ENCODE data around the gene AGRP.

DNA sequence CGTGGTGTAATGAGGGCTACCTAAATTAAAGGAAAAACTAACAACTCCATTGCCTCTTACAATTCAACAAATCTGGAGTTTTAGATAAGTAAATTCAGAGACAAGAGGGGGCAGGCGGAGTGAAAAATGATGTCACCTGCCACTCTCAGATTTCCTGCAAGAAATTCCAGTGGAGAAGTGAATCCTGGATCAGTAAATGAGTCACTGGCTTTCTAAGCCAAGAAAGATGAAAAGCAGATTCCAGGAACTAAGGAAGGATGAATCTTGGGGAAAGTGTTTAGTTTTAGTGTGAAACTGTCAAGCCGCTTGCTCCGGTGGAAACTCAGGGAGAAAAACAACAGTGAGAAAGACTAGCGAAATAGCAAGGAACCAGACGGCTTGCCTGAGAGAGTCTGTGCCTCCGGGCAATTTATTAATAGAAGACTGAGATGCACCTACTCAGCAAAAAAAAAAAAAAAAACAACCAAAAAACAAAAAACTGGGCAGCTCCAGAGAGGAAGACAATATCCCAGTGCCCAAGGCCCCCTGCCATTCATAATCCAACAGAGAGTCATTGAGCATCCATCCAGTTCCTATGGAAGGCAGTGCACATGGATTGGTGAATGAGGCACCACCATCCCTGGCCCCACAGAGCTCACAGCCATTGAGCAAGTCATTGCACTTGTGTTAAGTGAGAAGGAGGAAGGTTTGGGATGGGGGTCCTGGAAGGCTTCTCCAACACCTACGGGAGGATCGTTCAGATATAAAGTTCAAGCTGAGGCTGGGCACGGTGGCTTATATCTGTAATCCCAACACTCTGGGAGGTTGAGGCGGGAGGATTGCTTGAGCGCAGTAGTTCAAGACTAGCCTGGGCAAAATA is 33.2 kb upstream of the AGRP start:
- TF ChIP-seq, protein P1, sequence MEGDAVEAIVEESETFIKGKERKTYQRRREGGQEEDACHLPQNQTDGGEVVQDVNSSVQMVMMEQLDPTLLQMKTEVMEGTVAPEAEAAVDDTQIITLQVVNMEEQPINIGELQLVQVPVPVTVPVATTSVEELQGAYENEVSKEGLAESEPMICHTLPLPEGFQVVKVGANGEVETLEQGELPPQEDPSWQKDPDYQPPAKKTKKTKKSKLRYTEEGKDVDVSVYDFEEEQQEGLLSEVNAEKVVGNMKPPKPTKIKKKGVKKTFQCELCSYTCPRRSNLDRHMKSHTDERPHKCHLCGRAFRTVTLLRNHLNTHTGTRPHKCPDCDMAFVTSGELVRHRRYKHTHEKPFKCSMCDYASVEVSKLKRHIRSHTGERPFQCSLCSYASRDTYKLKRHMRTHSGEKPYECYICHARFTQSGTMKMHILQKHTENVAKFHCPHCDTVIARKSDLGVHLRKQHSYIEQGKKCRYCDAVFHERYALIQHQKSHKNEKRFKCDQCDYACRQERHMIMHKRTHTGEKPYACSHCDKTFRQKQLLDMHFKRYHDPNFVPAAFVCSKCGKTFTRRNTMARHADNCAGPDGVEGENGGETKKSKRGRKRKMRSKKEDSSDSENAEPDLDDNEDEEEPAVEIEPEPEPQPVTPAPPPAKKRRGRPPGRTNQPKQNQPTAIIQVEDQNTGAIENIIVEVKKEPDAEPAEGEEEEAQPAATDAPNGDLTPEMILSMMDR (IDR thresholded peaks at IDR 0.05) = no peak
- TF ChIP-seq POLR2A (IDR thresholded peaks at IDR 0.05) (no peak), POLR2AphosphoS5 (IDR thresholded peaks at IDR 0.05; ENCODE audit: insufficient read depth in 1 of 2, low read depth in 1 of 2) (no peak)

Data from vagina (tissue), 2 donors.